ENCODE data around the gene DEF6. TPM values are rescaled to one million over a fixed set of nuclear protein-coding genes. Genes with fewer than 3 reads are reported as not detected.

DEF6 gene
- total RNA-seq, 1 donor from 2014 or later, result 0.17 TPM

DNA sequence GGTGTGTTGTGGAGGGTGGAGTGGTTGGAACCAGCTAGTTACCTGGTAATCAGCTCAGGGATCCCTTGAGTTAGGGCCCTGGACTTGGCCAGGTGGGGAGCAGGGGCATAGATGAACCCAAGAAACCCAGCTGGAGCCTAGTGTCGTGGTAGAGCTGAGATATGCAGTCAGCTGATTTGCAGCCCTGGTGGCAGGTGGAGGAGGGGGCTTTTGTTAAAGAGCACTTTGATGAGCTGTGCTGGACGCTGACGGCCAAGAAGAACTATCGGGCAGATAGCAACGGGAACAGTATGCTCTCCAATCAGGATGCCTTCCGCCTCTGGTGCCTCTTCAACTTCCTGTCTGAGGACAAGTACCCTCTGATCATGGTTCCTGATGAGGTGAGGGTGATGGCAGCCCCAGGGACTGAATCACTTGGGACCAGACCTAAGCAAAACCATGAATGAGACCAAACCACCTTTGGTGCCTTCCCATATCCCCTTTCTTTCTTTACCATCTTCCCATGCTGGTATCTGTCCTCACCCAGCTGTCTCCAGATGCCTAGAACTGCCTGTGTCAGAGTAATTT, 12.7 kb downstream of the DEF6 start:
- Histone ChIP-seq H3K4me3 (no peak overlapping the region), H3K27me3 (peaks cover 4% of the 10 kb centered on the region), H3K9me3 (ENCODE audit: low read depth) (no peaks in the 10 kb centered on the region), H3K4me1 (peaks cover 5% of the 10 kb centered on the region), H3F3A (ENCODE audit: low read depth) (no peaks in the 10 kb centered on the region), H3K27ac (no peak overlapping the region), H3K9ac (no peak overlapping the region), H3K36me3 (no peaks in the 10 kb centered on the region), H4K20me1 (ENCODE audit: low read depth) (no peaks in the 10 kb centered on the region), H3K79me2 (ENCODE audit: low read depth) (no peaks in the 10 kb centered on the region), H3K4me2 (no peak overlapping the region), H2AFZ (replicated peaks) (no peak overlapping the region)
- no peak for DNase-seq (ENCODE audit: low spot score)
- Mint-ChIP-seq H3K4me3 (no peak overlapping the region), H3K36me3 (no peaks in the 10 kb centered on the region), H3K27me3 (ENCODE audit: insufficient read depth, low read depth) (peaks cover 13% of the 10 kb centered on the region), H3K27ac (peak overlapping the region; percentile 10), H3K4me1 (peaks cover 3% of the 10 kb centered on the region), H3K9me3 (no peaks in the 10 kb centered on the region)
- TF ChIP-seq EZH2 (IDR thresholded peaks at IDR 0.05) (no peak), EZH2phosphoT487 (IDR thresholded peaks at IDR 0.05) (no peak)
- TF ChIP-seq, protein P1, sequence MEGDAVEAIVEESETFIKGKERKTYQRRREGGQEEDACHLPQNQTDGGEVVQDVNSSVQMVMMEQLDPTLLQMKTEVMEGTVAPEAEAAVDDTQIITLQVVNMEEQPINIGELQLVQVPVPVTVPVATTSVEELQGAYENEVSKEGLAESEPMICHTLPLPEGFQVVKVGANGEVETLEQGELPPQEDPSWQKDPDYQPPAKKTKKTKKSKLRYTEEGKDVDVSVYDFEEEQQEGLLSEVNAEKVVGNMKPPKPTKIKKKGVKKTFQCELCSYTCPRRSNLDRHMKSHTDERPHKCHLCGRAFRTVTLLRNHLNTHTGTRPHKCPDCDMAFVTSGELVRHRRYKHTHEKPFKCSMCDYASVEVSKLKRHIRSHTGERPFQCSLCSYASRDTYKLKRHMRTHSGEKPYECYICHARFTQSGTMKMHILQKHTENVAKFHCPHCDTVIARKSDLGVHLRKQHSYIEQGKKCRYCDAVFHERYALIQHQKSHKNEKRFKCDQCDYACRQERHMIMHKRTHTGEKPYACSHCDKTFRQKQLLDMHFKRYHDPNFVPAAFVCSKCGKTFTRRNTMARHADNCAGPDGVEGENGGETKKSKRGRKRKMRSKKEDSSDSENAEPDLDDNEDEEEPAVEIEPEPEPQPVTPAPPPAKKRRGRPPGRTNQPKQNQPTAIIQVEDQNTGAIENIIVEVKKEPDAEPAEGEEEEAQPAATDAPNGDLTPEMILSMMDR (IDR thresholded peaks at IDR 0.05), result no peak

DNA sequence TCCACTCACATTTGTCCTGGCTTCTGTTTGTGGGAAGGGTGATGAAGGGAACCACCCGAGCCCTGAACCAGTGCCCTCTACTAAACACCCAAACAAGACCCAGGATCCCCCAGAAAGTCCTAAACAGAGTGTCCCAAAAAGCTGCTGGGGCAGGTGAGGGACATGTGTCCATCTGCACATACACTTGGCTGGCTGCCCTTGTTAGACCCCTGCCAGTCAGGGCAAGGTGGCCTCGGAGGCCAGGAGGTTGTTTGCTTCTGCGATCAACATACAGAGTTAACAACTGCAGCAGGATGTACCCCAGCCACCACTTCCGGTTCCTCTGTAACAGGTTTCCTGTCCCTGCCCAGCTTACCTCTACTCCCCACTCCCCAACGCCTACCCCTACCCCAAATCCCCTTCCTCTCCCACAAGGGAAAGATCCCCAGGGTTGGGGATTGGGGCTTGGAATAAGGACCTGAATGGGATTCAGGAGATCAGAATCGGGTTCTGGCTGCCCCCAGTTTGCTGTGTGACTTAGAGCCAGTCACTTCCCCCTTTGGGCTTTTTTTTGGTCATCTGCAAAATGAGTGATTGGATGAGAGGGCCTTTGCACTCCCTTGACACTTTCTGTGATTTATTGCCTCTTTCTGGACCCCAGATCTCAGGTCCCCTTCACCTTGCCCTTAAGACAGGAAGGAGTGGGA, 13.9 kb downstream of the DEF6 start:
- H3K4me2 ChIP-seq, result no peak overlapping the region
- peaks cover under 1% of the 10 kb centered on the region for H3K9me3 Mint-ChIP-seq
- DNase-seq (ENCODE audit: low spot score), result no peak

DNA sequence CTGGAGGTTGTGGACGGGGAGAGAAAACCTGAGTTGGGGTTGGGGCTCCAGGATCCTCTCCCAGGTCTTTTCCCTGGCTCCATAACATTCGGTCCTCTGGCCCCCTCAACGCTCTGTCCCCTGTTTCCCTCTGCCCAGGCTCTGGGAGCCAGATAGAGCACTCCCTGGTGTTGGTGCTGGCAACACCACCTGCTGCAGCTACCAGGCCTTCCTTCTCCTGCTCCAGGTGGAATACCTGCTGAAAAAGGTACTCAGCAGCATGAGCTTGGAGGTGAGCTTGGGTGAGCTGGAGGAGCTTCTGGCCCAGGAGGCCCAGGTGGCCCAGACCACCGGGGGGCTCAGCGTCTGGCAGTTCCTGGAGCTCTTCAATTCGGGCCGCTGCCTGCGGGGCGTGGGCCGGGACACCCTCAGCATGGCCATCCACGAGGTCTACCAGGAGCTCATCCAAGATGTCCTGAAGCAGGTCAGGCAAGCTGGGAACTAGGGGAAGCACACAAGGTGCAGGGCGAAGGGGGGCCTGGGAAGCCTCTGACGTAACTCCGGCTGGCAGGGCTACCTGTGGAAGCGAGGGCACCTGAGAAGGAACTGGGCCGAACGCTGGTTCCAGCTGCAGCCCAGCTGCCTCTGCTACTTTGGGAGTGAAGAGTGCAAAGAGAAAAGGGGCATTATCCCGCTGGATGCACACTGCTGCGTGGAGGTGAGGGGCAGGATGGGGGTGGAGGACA, 14.6 kb downstream of the DEF6 start:
- Mint-ChIP-seq H3K9me3 (peaks cover 4% of the 10 kb centered on the region), H3K4me3 (no peak overlapping the region), H3K36me3 (peaks cover 2% of the 10 kb centered on the region), H3K4me1 (peaks cover 5% of the 10 kb centered on the region), H3K27ac (no peak overlapping the region), H3K27me3 (ENCODE audit: insufficient read depth, low read depth) (peaks cover 11% of the 10 kb centered on the region)
- H3F3A ChIP-seq (ENCODE audit: low read depth), result no peaks in the 10 kb centered on the region
- TF ChIP-seq, protein P1 (IDR thresholded peaks at IDR 0.05), result no peak
- TF ChIP-seq EZH2phosphoT487 (IDR thresholded peaks at IDR 0.05), result no peak
- no peak for TF ChIP-seq EZH2 (IDR thresholded peaks at IDR 0.05)
- H3K36me3 ChIP-seq, result no peaks in the 10 kb centered on the region
- H3K4me2 ChIP-seq, result no peak overlapping the region
- no peak overlapping the region for H2AFZ ChIP-seq (replicated peaks)
- H3K9me3 ChIP-seq (ENCODE audit: low read depth), result no peaks in the 10 kb centered on the region
- H3K9ac ChIP-seq, result no peak overlapping the region
- H3K79me2 ChIP-seq (ENCODE audit: low read depth), result no peaks in the 10 kb centered on the region
- H3K4me3 ChIP-seq, result no peak overlapping the region
- no peaks in the 10 kb centered on the region for H4K20me1 ChIP-seq (ENCODE audit: low read depth)
- H3K4me1 ChIP-seq, result peaks cover 5% of the 10 kb centered on the region
- no peak overlapping the region for H3K27ac ChIP-seq
- DNase-seq (ENCODE audit: low spot score), result no peak
- H3K27me3 ChIP-seq, result peaks cover 21% of the 10 kb centered on the region

More for the DNA sequence above, 13.9 kb downstream of the DEF6 start:
- TF ChIP-seq, protein P1 (IDR thresholded peaks at IDR 0.05), result no peak
- TF ChIP-seq EZH2 (IDR thresholded peaks at IDR 0.05) (no peak), EZH2phosphoT487 (IDR thresholded peaks at IDR 0.05) (no peak)
- H3K27ac ChIP-seq, result no peak overlapping the region
- no peaks in the 10 kb centered on the region for H3K36me3 ChIP-seq
- H3K27me3 ChIP-seq, result peaks cover 13% of the 10 kb centered on the region
- H4K20me1 ChIP-seq (ENCODE audit: low read depth), result no peaks in the 10 kb centered on the region
- H3K4me3 ChIP-seq, result no peak overlapping the region
- Mint-ChIP-seq H3K27ac (no peak overlapping the region), H3K36me3 (peaks cover under 1% of the 10 kb centered on the region), H3K4me1 (peaks cover 3% of the 10 kb centered on the region), H3K27me3 (ENCODE audit: insufficient read depth, low read depth) (peaks cover 13% of the 10 kb centered on the region), H3K4me3 (no peak overlapping the region)
- no peaks in the 10 kb centered on the region for H3K9me3 ChIP-seq (ENCODE audit: low read depth)
- no peak overlapping the region for H2AFZ ChIP-seq (replicated peaks)
- H3F3A ChIP-seq (ENCODE audit: low read depth), result no peaks in the 10 kb centered on the region
- H3K4me1 ChIP-seq, result peaks cover 5% of the 10 kb centered on the region
- H3K9ac ChIP-seq, result no peak overlapping the region
- no peaks in the 10 kb centered on the region for H3K79me2 ChIP-seq (ENCODE audit: low read depth)

Data from neural progenitor cell (in vitro differentiated cells).